HG03520 (cell line): ENCODE measurements around the gene ADGRV1.
A peak's percentile ranks its signal among the peaks of the same experiment; 100 is the strongest.

Experiments used
- ATAC-seq: cut with Tn5 transposase; IDR thresholded peaks from one replicate; pipeline ENCODE4 v1.9.1; 2021; ENCODE audit warnings: mild to moderate bottlenecking, moderate library complexity; ENCODE audit not compliant: unreplicated experiment

Gene ADGRV1

GRCh38 chr5:90932052-90932699 lies 373.6 kb downstream of the ADGRV1 start:
- ATAC-seq, result no peak

- ATAC-seq, result no peak
Observed at GRCh38 chr5:90933298-90933697, 374.7 kb downstream of the ADGRV1 start.

- no peak for ATAC-seq
Observed at GRCh38 chr5:90934091-90934719, 375.6 kb downstream of the ADGRV1 start.

- no peak for ATAC-seq
Observed at GRCh38 chr5:90934738-90935137, 376.1 kb downstream of the ADGRV1 start.

- no peak for ATAC-seq
Observed at GRCh38 chr5:90939211-90939610, 380.6 kb downstream of the ADGRV1 start.

GRCh38 chr5:90940227-90940995 lies 381.8 kb downstream of the ADGRV1 start:
- peak; percentile 100 for ATAC-seq

GRCh38 chr5:90941002-90941720 lies 382.6 kb downstream of the ADGRV1 start:
- no peak for ATAC-seq

- no peak for ATAC-seq
Observed at GRCh38 chr5:90944116-90944515, 385.5 kb downstream of the ADGRV1 start.

- ATAC-seq, result no peak
Observed at GRCh38 chr5:90947667-90948066, 389.1 kb downstream of the ADGRV1 start.

- ATAC-seq, result no peak
Observed at GRCh38 chr5:90948969-90949368, 390.4 kb downstream of the ADGRV1 start.

- no peak for ATAC-seq
Observed at GRCh38 chr5:90949469-90950358, 391.1 kb downstream of the ADGRV1 start.

GRCh38 chr5:90955001-90955635 lies 396.5 kb downstream of the ADGRV1 start:
- no peak for ATAC-seq

- ATAC-seq, result no peak
Observed at GRCh38 chr5:90956511-90957097, 398.0 kb downstream of the ADGRV1 start.

GRCh38 chr5:90957906-90958305 lies 399.3 kb downstream of the ADGRV1 start:
- no peak for ATAC-seq

- ATAC-seq, result no peak
Observed at GRCh38 chr5:90959262-90959661, 400.7 kb downstream of the ADGRV1 start.

GRCh38 chr5:90962481-90962880 lies 403.9 kb downstream of the ADGRV1 start:
- no peak for ATAC-seq

GRCh38 chr5:90965110-90965685 lies 406.6 kb downstream of the ADGRV1 start:
- ATAC-seq, result no peak

- ATAC-seq, result no peak
Observed at GRCh38 chr5:90967443-90967842, 408.8 kb downstream of the ADGRV1 start.

GRCh38 chr5:90967851-90968250 lies 409.3 kb downstream of the ADGRV1 start:
- ATAC-seq, result no peak
